Lower lobe of right lung (tissue), 2 donors: Measurements from ENCODE around the gene KRTAP13-4. TPM values are rescaled to one million over a fixed set of nuclear protein-coding genes. Genes with fewer than 3 reads are reported as not detected.

ENCODE experiments used
- ATAC-seq, 2 donors: fragments of 200-7000 bp; cut with Tn5 transposase; one replicate each; pipeline ENCODE4 v1.9.1; 2020 to 2022; ENCODE audit warnings: mild to moderate bottlenecking in 2 of 2, moderate library complexity in 2 of 2
- DNase-seq: peaks from one replicate; pipeline ENCODE4 v3.0.0-alpha.2; 2020
- H3K27ac ChIP-seq: fragments of 200-600 bp; one replicate; pipeline ENCODE4 v1.8.0; 2022
- H3K27me3 ChIP-seq: fragments of 200-600 bp; one replicate; pipeline ENCODE4 v1.8.0; 2022; ENCODE audit warnings: low read depth
- H3K36me3 ChIP-seq: fragments of 200-600 bp; one replicate; pipeline ENCODE4 v1.8.0; 2022; ENCODE audit warnings: mild to moderate bottlenecking
- H3K4me1 ChIP-seq: fragments of 200-600 bp; one replicate; pipeline ENCODE4 v1.8.0; 2022
- H3K4me3 ChIP-seq: fragments of 200-600 bp; one replicate; pipeline ENCODE4 v1.8.0; 2022; ENCODE audit warnings: mild to moderate bottlenecking
- H3K9me3 ChIP-seq: fragments of 200-600 bp; one replicate; pipeline ENCODE4 v1.8.0; 2022
- intact Hi-C: fragments of 100-400 bp; cut with DNase I; formaldehyde crosslinking; loops from one replicate; pipeline ENCODE4 v1.11.0; 2022
- total RNA-seq: library from RNA; stranded (reverse); fragmentation: NEBNext Ultra II Directional; extraction: Animal tissue kit (Norgen Biotek cat#: 25700); gene quantifications from one replicate; pipeline ENCODE4 v1.2.1, GENCODE V29; 2021
- TF ChIP-seq, protein P1 (sequence below): fragments of 200-600 bp; IDR thresholded peaks from one replicate; pipeline ENCODE4 v1.8.0; 2022; ENCODE audit warnings: antibody characterized with exemption, mild to moderate bottlenecking
- donor health status: DM: no; HTN: yes; CAD: no; lungs with severe emphysema.

KRTAP13-4 gene
- total RNA-seq, 1 donor from 2014 or later: not detected

DNA sequence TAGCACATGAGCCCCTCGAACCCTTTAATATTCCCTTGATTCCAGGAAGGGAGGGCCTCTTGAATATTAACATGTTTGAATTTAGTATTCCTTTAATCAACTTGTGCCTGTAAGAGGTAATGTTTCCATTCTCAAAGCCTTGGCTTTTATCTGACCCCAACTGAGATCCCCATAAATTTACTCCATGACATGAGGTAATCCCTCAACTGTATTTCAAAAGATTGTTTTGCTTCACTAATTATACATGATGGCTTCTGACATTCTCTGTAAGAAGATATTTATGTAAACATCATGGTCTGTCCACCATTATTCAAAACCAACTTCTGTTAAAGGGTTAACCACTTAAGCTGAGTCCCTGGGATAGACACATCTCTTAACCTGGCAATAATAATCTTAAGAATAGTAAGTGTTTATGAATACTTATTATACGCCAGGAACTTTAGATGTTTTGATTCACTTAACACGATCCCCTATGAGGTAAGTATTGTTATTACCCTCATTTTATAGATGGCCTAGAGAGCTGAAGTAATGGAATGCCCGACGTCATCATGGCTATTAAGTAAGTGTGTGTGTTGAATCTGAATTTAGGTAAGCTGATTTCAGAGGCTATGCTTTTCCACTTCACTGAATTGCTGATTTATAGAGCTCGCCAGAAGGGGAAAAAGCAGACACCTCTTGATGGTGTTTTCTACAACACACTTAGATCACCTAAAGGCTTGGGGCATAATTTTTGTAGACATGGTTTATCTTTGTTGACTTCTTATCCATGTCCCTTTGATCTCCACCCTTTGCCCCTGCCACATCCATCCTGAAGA lies 39.1 kb downstream of the KRTAP13-4 start:
- Histone ChIP-seq H3K27ac (no peak overlapping the region), H3K4me1 (no peaks in the 10 kb centered on the region), H3K9me3 (no peaks in the 10 kb centered on the region), H3K36me3 (no peaks in the 10 kb centered on the region), H3K4me3 (no peak overlapping the region), H3K27me3 (no peaks in the 10 kb centered on the region)
- TF ChIP-seq, protein P1, sequence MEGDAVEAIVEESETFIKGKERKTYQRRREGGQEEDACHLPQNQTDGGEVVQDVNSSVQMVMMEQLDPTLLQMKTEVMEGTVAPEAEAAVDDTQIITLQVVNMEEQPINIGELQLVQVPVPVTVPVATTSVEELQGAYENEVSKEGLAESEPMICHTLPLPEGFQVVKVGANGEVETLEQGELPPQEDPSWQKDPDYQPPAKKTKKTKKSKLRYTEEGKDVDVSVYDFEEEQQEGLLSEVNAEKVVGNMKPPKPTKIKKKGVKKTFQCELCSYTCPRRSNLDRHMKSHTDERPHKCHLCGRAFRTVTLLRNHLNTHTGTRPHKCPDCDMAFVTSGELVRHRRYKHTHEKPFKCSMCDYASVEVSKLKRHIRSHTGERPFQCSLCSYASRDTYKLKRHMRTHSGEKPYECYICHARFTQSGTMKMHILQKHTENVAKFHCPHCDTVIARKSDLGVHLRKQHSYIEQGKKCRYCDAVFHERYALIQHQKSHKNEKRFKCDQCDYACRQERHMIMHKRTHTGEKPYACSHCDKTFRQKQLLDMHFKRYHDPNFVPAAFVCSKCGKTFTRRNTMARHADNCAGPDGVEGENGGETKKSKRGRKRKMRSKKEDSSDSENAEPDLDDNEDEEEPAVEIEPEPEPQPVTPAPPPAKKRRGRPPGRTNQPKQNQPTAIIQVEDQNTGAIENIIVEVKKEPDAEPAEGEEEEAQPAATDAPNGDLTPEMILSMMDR: no peak
- DNase-seq (no peak), ATAC-seq (no peak)
- intact Hi-C loops: no loop called here

DNA sequence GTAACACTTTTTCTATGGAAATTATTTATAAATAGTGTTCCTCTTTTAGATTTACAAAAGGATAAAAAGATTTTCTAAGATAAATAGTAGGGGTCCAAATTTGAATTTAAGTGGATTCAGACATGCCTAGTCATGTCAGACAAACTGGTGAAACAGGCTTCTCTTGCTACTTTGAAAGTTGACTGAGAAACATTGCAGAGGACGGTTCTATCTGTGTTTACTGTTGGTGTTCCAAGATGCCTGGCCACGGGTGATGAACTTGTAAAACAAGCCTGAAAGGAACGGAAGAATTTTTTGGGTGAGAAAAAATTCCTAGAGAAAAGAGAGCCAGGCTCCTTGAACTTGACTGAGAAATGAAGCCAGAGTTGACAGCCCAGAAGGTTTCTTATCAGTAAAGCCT lies 48.0 kb downstream of the KRTAP13-4 start:
- Histone ChIP-seq H3K9me3 (no peaks in the 10 kb centered on the region), H3K27ac (no peak overlapping the region), H3K27me3 (no peaks in the 10 kb centered on the region), H3K36me3 (no peaks in the 10 kb centered on the region), H3K4me1 (no peaks in the 10 kb centered on the region), H3K4me3 (no peak overlapping the region)
- ATAC-seq: no peak
- TF ChIP-seq, protein P1: no peak
- intact Hi-C loops: no loop called here
- DNase-seq: no peak

DNA sequence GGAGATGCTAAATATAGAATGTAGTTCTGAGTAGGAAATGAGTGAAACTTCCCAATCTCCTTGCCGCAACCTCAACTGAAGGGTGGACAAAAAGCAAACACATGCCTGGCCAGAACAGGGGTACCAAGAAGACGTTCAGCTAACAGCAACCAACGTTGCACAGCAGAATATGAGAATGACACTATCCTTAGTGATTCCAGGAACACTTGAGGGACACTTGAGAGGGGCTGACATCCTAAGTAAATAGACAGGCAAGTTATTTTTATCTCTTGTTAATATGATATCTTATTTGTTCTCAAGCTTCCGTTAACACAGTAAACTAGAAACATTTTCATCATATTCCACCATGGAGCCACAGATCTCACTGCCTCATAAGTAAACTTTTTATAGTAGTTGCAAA lies 49.2 kb downstream of the KRTAP13-4 start:
- intact Hi-C loops: no loop called here
- Histone ChIP-seq H3K27me3 (no peaks in the 10 kb centered on the region), H3K4me3 (no peak overlapping the region), H3K36me3 (no peaks in the 10 kb centered on the region), H3K4me1 (no peaks in the 10 kb centered on the region), H3K9me3 (no peaks in the 10 kb centered on the region), H3K27ac (no peak overlapping the region)
- TF ChIP-seq, protein P1: no peak
- DNase-seq: no peak
- ATAC-seq: no peak

DNA sequence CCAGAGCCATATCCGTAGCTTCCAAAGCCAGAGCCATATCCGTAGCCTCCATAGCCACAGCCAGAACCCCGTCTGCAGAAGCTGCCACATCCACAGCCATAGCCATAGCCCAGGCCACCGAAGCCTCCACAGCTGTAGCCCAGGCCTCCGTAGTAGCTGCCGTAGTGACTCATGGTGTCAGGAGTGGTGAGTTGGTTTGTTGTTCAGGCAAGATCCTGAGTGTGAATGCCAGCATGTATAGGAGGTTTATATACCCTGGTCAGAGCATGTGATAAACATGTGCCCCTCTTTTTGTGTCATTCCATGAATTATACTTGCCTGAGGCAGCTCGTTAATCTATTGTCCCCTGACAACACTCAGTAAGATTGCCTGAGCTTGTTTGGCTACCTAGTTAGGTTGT lies 50.1 kb downstream of the KRTAP13-4 start, which contains the start of gene KRTAP19-1:
TSS of gene KRTAP19-1 (minus strand) at position 223 of the 400 bp plus-strand sequence. CDS start at position 173, 50 bp downstream.
- H3K27me3 ChIP-seq: no peaks in the 10 kb centered on the region
- H3K27ac ChIP-seq: no peak within 1 kb of the TSS
- no peaks in the 10 kb centered on the region for H3K36me3 ChIP-seq
- no peaks in the 10 kb centered on the region for H3K9me3 ChIP-seq
- DNase-seq (no peak), ATAC-seq (no peak)
- TF ChIP-seq, protein P1: no peak
- intact Hi-C loops: no loop called here
- H3K4me1 ChIP-seq: no peaks in the 10 kb centered on the region
- no peak within 1 kb of the TSS for H3K4me3 ChIP-seq

Other genes with a start within 250 kb of the KRTAP13-4 start
- 2.9 TPM for gene CLDN8, start 214.1 kb upstream of the KRTAP13-4 start, total RNA-seq
- not detected for gene KRTAP24-1, start 147.3 kb upstream of the KRTAP13-4 start, total RNA-seq
- gene KRTAP25-1, start 140.7 kb upstream of the KRTAP13-4 start, total RNA-seq: not detected
- gene KRTAP26-1, start 109.9 kb upstream of the KRTAP13-4 start, total RNA-seq: not detected
- not detected for gene KRTAP27-1, start 92.5 kb upstream of the KRTAP13-4 start, total RNA-seq
- not detected for gene KRTAP23-1, start 81.6 kb upstream of the KRTAP13-4 start, total RNA-seq
- gene KRTAP13-2, start 57.9 kb upstream of the KRTAP13-4 start, total RNA-seq: not detected
- gene KRTAP13-1, start 34.2 kb upstream of the KRTAP13-4 start, total RNA-seq: not detected
- not detected for gene KRTAP13-3, start 4.3 kb upstream of the KRTAP13-4 start, total RNA-seq
- not detected for gene KRTAP15-1, start 10.1 kb downstream of the KRTAP13-4 start, total RNA-seq
- gene KRTAP19-1, start 50.1 kb downstream of the KRTAP13-4 start, total RNA-seq: not detected
- not detected for gene KRTAP19-2, start 57.2 kb downstream of the KRTAP13-4 start, total RNA-seq
- not detected for gene KRTAP19-3, start 61.8 kb downstream of the KRTAP13-4 start, total RNA-seq
- gene KRTAP19-4, start 66.9 kb downstream of the KRTAP13-4 start, total RNA-seq: not detected
- gene KRTAP19-5, start 71.9 kb downstream of the KRTAP13-4 start, total RNA-seq: not detected
- not detected for gene KRTAP19-6, start 111.6 kb downstream of the KRTAP13-4 start, total RNA-seq
- not detected for gene KRTAP19-7, start 131.1 kb downstream of the KRTAP13-4 start, total RNA-seq
- gene KRTAP22-2, start 160.2 kb downstream of the KRTAP13-4 start, total RNA-seq: not detected
- gene KRTAP6-3, start 162.2 kb downstream of the KRTAP13-4 start, total RNA-seq: not detected
- not detected for gene KRTAP6-2, start 168.7 kb downstream of the KRTAP13-4 start, total RNA-seq
- gene KRTAP22-1, start 170.9 kb downstream of the KRTAP13-4 start, total RNA-seq: not detected
- gene KRTAP6-1, start 183.7 kb downstream of the KRTAP13-4 start, total RNA-seq: not detected
- not detected for gene KRTAP20-1, start 186.2 kb downstream of the KRTAP13-4 start, total RNA-seq
- not detected for gene KRTAP20-4, start 190.4 kb downstream of the KRTAP13-4 start, total RNA-seq
- gene KRTAP20-2, start 205.0 kb downstream of the KRTAP13-4 start, total RNA-seq: not detected
- gene KRTAP20-3, start 212.6 kb downstream of the KRTAP13-4 start, total RNA-seq: not detected